GM21825 (cell line): ENCODE data around the gene TSPAN18.

Source experiments
- ATAC-seq: cut with Tn5 transposase; IDR thresholded peaks from one replicate; pipeline ENCODE4 v1.9.1; 2021; ENCODE audit warnings: mild to moderate bottlenecking, moderate library complexity; ENCODE audit not compliant: unreplicated experiment

Gene TSPAN18

GRCh38 chr11:44880953-44881352 is 154.2 kb downstream of the TSPAN18 start:
- ATAC-seq = no peak

GRCh38 chr11:44883277-44883676 is 156.5 kb downstream of the TSPAN18 start:
- no peak for ATAC-seq

GRCh38 chr11:44884056-44884455 is 157.3 kb downstream of the TSPAN18 start:
- no peak for ATAC-seq

GRCh38 chr11:44885065-44885810 is 158.5 kb downstream of the TSPAN18 start:
- no peak for ATAC-seq

- no peak for ATAC-seq
These were observed 159.4 kb downstream of the TSPAN18 start for GRCh38 chr11:44885919-44886789.

GRCh38 chr11:44886790-44887140 is 160.0 kb downstream of the TSPAN18 start:
- no peak for ATAC-seq

- ATAC-seq = no peak
These were observed 160.9 kb downstream of the TSPAN18 start for GRCh38 chr11:44887636-44888035.

GRCh38 chr11:44889266-44889665 is 162.5 kb downstream of the TSPAN18 start:
- no peak for ATAC-seq

- no peak for ATAC-seq
These were observed 166.1 kb downstream of the TSPAN18 start for GRCh38 chr11:44892843-44893242.

GRCh38 chr11:44893308-44893822 is 166.6 kb downstream of the TSPAN18 start:
- ATAC-seq = no peak

GRCh38 chr11:44893846-44894617 is 167.3 kb downstream of the TSPAN18 start:
- ATAC-seq = no peak

GRCh38 chr11:44899959-44900358 is 173.2 kb downstream of the TSPAN18 start:
- ATAC-seq = no peak

- ATAC-seq = no peak
These were observed 174.4 kb downstream of the TSPAN18 start for GRCh38 chr11:44901120-44901633.

GRCh38 chr11:44901786-44902185 is 175.0 kb downstream of the TSPAN18 start:
- no peak for ATAC-seq

GRCh38 chr11:44903035-44903434 is 176.3 kb downstream of the TSPAN18 start:
- no peak for ATAC-seq

GRCh38 chr11:44903518-44903917 is 176.8 kb downstream of the TSPAN18 start:
- ATAC-seq = no peak

- no peak for ATAC-seq
These were observed 177.7 kb downstream of the TSPAN18 start for GRCh38 chr11:44904261-44905020.

GRCh38 chr11:44905131-44905866 is 178.5 kb downstream of the TSPAN18 start:
- ATAC-seq = no peak

- no peak for ATAC-seq
These were observed 179.9 kb downstream of the TSPAN18 start for GRCh38 chr11:44906649-44907048.

- no peak for ATAC-seq
These were observed 182.8 kb downstream of the TSPAN18 start for GRCh38 chr11:44909557-44909956.
